HG02759 (cell line): Measurements from ENCODE around the gene ARMH4.

ENCODE experiments used
- ATAC-seq: cut with Tn5 transposase; IDR thresholded peaks from one replicate; pipeline ENCODE4 v1.9.1; 2021; ENCODE audit warnings: mild to moderate bottlenecking, moderate library complexity; ENCODE audit not compliant: unreplicated experiment

Gene ARMH4

DNA sequence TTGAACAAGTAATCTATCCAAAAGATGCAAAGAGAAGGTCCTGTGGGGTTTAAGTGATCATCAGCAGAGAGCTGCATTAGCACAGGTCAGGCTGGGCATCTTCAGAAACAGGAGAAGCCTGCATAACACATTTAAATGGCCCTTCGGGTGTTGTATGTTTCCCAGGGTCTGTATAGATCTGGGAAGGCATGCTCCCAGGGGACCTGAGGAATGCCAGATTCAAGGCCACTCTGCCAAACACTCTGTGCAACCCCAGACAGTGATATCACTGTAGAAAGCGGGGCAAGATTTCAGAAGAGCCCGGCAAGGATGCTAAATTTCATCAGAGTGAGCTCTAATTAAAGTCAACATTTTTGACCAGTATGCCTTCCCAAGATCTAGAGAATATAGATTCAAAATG, 92.9 kb downstream of the ARMH4 start:
- ATAC-seq, result no peak

DNA sequence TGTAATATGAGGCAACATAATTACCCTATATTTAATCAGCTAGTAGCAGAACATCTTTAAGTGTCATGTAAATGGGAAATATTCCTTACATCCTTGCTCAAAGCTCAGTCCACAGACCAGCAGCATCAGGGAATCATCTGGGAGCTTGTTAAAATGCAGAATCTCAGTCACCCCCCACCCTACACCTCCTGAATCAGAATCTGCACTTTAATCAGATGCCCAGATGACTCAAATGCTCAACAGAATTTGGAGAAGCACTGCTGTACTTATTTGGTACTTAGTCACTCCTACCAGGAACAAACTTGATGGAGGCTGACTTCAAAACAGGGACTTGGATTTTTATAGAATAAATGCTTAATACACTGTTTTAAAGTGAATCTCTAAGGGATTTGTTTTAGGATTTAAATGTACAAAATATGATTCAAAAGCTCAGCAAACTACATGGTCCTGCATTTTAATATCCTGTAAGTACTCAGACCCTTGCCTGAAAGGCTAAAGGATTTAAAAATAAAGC, 96.5 kb downstream of the ARMH4 start:
- no peak for ATAC-seq

DNA sequence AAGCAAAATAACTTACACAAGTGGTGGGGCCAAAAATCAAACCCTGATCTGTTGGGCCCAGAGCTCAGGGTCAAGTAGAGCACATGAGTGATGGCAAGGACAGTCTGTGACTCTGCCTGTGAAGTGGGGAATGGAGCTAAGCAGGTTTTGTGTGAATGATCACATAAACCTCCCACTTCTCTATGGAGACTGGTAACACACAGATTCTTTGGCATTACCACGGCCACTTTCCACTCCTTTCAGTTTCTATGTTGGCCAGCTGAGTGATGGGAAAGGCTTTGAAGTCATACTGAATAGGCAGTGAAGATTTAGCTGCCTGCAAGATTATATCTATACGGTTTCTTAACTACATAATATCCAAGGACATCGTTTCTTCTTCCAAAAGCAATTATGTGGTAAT, 97.9 kb downstream of the ARMH4 start:
- no peak for ATAC-seq

DNA sequence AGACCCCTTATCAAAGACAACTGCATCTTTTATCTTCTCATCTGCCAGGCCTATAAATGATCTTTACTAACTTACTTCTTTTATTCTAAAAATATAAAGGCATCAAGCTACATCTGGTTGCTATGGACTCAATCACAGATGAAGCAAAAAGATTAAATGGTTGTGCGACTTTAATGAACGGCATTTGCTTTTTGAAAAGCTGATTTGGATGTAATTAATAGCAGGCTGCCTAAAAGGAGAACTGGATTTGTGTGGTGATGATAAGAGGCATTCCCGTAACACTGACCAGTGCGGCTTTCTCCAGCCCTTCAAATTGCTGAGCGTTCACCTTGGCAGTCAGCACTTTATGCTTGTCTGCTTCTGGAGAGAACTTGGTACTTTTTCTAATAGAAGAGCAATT, 103.8 kb downstream of the ARMH4 start:
- ATAC-seq, result no peak

DNA sequence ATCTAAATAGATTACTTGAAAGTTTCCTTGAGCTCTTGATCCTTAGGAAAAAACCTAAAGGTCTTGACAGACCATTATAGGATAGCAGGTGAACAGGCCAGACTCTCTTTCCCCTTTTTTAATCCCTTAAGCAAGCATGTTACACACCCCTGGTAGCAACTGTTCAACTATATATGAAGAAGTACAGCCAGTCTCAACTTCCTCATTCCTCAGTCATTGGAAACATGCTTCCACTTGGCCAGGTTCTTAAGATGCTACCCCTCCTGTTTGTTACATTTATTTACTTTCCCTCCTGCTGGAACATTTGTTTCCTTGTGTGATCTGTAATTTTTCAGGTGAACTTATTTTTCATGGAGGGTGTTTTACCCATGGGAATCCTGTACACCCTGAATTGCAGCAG, 124.1 kb downstream of the ARMH4 start:
- ATAC-seq, result no peak

DNA sequence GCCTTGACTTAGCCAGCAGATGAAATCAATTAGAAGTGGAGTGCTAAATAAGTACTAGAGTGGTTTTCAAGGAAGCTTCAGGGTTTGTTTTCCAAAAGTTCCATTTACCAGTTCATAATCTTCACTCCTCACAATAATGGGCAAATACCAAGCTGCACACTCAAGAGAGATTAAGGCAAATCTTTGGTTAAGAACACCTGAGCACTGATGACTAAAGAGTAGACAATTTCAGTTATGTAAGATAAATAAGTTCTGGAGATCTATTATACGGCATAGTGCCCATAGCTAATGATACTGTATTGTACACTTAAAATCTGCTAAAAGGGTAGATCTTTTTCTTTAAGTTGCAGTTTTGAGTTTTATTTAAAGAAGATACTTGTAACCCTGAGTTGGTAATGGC, 125.0 kb downstream of the ARMH4 start:
- ATAC-seq, result no peak

DNA sequence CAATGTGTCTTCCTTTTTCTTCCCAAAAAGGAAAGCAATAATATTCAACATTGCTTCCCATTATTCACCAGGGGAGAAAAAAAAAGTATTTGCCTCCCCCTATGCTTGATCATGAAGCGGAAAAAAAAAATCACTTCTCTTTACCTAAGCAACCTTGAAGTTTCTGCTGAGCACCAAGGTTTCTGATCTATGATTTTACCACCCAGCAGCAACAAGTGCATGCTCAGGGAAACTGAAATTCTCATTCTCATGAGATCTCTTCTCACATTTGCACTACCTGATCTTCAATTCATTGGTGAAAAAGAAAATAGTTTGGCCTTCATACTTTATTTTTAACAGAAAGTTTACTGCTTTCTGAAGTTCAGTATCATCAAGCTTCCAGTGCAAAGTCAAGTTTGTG, 125.8 kb downstream of the ARMH4 start:
- no peak for ATAC-seq

DNA sequence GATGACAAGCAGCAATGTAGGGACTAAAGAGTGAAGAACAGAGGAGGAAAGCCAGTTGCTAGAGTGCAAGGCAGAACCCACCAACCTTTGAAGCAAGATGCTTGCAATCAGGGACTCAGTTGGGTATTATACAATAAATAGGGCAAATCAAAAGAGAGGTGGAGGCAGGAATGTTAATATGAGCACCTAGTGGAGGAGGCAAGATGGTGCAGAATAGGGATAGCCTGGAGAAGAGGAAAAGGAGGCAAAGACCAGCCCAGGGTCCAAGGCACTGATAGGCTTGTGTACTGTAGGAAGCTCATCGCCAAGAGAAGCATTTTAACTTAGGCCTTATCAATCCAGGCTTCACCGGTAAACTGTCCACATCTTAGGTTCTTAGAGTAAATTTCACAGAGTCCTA, 137.2 kb downstream of the ARMH4 start:
- no peak for ATAC-seq

DNA sequence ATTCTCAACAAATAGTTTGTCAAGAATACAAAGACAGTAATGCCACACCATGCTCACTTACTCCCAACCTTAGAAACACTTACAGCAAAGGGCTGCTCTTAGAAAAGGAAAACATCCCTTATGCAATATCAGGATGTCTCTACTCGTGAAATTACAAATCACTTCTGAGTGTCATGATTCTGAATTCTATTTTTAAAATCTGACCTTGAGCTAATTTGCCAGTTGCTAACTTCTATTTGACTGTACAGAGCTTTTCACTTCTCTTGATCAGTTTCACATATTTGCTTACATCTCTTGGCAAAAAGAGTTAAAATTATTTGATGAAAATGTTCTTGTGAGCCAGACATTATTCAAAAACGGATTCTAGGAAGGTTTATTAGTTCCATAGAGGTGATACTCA, 149.4 kb downstream of the ARMH4 start:
- no peak for ATAC-seq

DNA sequence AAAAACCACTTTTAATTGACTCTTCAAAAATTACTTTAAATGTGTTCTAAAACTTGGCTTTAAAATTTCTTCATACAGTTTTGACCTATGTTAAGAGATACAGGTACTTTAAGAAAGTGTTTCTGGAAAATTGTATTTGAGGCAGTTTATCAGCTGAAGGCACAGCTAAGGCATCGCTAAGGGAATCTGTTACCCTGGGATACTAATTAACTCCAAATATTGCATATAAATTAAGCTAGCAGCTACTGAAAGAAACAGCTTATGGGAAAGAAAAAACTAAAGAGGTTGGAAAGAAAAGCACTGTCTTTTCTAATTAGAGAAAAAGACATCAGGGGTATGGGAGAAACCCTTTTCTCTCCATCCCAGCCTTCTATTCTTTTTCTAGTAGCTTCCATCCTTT, 152.0 kb downstream of the ARMH4 start:
- no peak for ATAC-seq

DNA sequence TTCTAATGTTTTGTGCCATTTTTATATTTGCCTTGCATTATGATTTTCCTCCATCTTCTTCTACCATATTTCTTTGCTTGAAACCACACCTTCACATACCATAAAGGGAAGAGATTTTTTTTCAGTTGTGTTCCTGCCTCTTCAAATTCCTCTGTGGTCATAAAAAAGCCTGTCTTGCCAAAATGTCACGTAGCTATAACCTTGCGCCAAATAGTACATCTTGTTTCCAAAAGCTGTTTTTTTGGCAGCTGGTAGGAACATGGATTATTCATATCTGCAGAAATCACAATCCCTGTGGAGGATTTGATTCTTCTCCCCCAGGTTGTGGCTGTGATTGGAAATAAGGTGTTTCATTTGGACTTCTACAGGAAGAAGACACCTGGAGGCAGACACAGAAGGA, 152.5 kb downstream of the ARMH4 start:
- no peak for ATAC-seq

DNA sequence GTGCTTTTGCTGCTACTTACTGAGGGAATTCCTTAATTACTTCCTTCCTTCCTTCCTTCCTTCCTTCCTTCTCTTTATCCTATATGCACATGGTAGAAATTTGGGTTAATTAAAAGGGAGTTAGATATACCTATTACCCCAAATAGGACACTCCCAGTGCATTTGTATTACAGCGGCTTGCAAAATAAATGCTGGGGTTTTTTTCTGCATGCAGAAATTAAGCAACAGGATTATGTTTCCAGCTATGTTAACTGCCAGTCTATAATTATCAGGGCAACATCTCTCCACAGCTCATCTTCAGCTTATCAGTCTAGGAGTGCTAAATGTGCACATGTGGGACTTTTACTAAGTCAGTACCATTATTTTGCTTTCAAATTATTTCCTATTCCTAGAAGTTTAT, 153.2 kb downstream of the ARMH4 start:
- ATAC-seq, result no peak

DNA sequence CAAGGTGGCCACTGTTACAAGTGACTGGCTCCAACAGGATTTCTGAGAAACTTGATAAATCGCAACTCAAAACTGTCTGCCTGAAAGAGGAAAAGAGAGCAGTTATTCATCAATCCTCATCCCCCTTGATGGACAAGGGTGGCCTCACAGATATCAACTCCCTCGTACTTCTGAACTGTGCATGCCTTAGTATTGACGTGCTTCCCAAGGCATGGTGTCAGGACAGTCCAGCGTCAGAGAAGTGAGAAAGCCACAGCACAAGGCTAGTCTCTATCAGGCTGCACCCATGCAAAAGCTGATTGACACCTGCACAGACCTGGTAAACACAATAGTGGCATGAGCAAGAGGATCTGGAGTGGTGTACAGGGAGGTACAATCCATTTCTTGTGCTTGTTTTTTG, 160.7 kb downstream of the ARMH4 start:
- no peak for ATAC-seq

DNA sequence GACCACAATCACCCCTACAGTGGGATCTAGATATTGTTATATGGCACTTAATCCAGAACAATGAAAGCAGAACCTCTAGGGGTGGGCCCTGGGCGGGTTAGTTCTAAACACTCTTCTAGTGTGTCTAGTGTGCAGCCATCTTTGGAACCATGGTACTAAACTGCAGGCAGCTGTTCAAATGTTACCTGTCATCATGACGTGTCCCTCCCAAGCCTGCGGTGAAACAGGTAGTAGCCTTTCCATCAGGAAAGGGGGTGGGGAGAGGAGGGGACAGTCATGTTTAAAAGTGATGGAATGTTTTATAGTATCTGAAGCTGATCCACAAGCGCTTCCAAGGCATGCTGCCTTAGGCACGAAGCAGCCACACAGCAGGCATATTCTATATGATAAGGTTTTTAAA, 163.6 kb downstream of the ARMH4 start:
- no peak for ATAC-seq

DNA sequence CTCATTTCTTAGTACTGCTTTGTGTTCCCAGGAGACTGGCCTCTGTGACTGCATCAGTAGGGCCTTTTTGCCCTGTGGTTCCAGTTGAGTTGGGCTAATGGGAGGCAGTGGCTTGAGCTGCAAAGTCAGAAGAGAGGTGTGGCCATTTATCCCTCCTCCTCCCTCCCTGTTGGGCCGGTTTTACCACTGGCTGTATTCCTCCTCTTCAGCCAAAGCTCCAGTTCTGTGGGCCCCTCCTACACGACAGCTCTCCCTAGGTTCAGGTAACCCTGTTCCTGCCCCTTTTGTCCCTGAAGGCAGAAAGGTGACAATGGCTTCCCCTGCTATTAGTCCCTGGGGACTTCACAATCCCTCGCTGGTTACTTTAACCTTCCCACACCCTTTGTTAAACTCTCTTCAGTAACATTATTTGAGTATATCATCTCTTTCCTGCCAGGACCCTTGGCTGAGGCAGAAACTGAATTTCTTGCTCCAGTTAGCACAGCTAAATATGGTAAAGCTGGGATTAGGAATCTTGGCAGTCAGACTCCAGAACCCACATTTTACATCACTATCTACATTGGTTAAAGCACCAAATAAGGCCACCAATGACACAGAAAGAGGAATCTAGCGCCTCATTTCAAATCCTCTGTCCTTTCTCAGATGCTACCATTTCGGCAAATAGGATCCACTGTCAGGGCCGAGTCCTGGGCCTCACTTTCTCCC, 164.3 kb downstream of the ARMH4 start:
- ATAC-seq, result no peak

DNA sequence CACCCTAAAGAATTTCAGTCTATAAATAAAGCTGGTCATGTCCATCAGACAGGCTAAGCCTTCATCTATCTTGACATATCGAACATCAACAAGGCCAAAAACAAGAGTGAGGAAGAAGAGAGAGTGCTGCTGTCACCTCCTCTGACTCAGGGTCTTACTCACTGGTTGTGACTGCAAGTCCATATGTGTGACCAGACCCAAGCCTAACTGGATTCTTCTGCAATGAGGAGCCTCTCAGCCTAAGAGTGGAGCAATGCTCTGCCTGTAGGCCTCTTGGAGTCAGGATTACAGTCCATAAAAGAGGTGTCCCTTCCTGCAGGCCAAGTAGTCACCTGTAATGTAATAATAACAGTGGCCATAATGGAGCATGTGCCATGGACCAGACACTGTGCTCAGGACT, 165.0 kb downstream of the ARMH4 start:
- no peak for ATAC-seq

DNA sequence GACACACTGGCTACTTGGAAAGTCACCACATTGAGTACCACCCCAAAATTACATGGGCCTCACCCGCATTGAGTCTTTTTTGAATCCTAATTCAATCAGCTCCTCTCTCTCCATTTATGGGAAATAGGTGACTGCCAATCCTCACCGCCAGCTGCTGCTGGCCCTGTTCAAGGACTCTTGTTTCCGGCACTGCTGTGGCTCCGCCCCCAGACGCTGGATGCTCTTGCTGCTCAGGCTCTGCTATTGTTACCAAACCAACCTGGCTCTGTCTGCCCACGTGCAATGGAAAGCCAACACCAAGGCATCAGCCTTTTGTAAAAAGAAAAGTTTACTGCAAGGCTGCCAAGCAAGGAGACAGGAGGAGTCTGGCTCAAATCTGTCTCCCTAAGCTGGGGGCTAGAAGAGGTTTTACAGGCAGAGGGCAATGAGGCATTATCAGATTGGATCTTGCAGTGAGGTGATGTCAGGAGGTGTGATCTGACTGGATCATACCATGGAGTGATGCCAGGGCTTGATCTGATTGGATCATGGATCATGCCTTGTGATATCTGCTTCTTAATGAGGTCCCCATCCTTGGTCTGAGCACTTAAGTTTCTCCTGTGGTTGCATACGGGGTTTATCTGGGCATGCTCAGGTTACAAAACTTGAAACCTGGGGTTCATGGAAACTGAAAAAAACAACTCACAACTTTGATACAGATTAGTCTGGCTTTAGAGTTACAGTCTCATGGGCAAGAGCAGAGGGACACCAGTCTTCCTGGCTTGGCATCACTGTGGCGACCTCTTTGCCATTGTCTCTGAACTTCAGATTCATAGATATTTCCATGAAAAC, 169.0 kb downstream of the ARMH4 start:
- ATAC-seq, result no peak

DNA sequence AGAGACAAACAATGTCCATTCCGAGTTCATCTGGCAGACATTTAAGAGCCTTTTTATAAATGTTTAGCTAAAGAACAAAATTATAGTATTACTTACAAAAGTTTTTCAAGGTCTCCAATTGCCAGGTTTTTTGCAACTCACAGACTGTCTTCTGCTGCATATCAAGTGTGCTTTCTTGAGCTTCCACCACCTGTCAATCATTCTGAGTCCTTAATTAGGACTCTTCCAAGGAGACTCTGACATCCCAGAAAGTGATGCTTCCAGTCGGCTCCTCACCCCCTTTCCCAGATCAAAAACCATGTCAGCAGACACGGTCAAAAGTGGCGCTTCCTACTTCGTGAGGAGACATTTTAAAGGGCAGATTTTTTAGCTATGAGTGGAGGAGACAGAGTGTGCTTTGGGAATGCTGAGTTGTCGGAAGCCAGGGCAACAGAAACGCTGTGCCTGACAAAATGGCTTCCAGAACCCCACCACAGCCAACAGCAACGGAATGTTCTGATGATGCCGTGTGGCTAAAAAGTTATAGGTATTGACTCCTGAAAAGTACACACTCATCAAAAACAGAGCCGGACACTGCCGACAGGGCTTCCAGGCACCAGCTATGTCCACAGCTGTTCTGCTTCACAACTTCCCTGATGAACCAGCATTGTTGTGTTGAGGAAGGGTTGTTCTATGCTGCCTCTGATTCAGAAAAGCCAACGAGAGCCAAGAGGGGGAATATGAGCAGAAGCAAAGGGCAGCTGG, 170.0 kb downstream of the ARMH4 start:
- no peak for ATAC-seq

DNA sequence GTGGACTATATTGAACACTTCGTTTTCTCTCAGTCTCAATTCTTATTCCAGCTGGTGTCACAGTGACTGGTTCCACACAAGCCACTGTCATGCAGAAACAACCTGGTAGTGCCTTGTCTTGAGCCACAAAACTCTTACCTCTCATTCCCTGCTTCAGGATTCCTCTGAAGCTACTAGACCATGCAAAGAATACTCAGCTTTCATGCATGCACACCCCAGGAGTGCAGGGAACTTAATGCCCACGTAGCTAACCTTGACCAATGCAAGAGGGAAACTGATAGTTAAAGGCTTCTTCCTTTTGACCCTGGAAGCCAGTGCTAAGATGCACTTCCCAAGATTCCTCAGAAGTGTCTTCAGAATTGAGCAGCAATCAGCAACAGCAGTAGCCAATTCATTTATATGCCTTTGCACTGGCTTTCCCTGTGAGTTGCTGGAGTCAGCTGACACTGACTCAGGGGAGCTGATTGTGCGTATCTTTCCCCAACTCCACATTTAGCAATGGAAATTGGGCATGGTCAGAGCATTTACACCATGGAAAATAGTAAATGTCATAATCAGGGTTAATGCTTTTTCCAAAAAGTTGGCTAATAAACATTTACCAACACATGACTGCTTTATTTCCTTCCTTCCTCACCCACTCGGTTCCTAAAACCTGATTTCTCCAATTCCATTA, 172.5 kb downstream of the ARMH4 start:
- no peak for ATAC-seq

DNA sequence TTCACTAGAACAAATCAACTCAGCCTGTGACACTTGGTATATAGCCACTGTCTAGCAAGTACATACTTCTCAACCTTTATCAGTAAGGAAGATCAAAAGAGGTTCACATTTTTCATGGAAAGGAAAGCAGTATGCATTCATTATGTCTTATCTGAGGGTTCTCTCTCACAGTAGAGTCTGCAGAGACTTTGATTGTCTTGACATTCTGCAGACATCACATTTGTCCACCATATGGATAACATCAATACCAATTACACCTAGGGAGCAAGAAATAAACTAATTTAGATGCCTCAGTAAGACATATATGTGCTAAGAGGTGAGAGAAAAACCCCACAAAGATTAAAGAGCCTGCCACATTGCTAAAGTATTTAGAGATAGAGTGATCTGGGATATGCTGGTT, 175.3 kb downstream of the ARMH4 start:
- ATAC-seq, result no peak

DNA sequence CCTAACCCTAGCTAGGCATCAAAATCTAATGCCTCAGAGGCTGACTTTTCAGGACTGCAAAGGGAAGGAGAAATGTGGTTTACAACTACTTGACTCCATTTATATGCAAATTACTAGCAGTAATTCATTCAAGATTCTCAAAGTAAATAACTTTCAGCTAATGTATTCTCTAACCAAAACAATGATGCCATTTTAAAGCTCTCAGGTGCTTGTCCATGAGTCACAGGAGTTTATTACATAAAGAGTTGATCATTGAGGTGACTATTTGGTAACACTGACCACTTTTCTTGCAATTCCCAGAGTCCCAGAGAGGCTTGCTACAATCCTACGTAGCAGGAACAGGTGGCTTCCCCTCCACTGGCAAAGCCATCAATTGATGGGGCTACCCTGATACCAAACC, 177.1 kb downstream of the ARMH4 start:
- ATAC-seq, result no peak
